Activated naive CD8-positive, alpha-beta T cell treated with anti-CD3 and anti-CD28 coated beads, Interleukin-2, amount 10 ng/mL, durations not matched to agents 7 days and 5 days (primary cell): ENCODE data around the gene NECTIN4. TPM values are rescaled to one million over a fixed set of nuclear protein-coding genes. Genes with fewer than 3 reads are reported as not detected.

Experiments used
- ATAC-seq: fragments of 150-1000 bp; cut with Tn5 transposase; one replicate; pipeline ENCODE4 v1.10.0; 2021; ENCODE audit warnings: low read depth, moderate library complexity
- POLR2A ChIA-PET: fragments of 350-600 bp; sonication (Branson Sonifier 250); formaldehyde crosslinking; loops from one replicate; lab custom pipeline; 2021; ENCODE audit warnings: antibody characterized with exemption; lab: Charles Lee
- DNase-seq: peaks from one replicate; pipeline ENCODE4 v3.0.0; 2021
- H3K27ac Mint-ChIP-seq: one replicate; pipeline ENCODE4 v1.8.0; 2022; ENCODE audit warnings: mild to moderate bottlenecking, mixed read lengths
- H3K27me3 Mint-ChIP-seq: one replicate; pipeline ENCODE4 v1.8.0; 2022; ENCODE audit warnings: mild to moderate bottlenecking, moderate library complexity, mixed read lengths
- H3K36me3 Mint-ChIP-seq: one replicate; pipeline ENCODE4 v1.8.0; 2021; ENCODE audit warnings: mild to moderate bottlenecking, mixed read lengths
- H3K4me1 Mint-ChIP-seq: one replicate; pipeline ENCODE4 v1.8.0; 2021; ENCODE audit warnings: mixed read lengths
- H3K4me3 Mint-ChIP-seq: one replicate; pipeline ENCODE4 v1.8.0; 2022; ENCODE audit warnings: mild to moderate bottlenecking, moderate library complexity, mixed read lengths
- H3K9me3 Mint-ChIP-seq: one replicate; pipeline ENCODE4 v1.8.0; 2021; ENCODE audit warnings: mixed read lengths
- total RNA-seq, 2 experiments: library from RNA; stranded (reverse); gene quantifications; one replicate each; pipeline ENCODE4 v1.2.3, GENCODE V29; 2021

Gene NECTIN4
- total RNA-seq, result not detected

GRCh38 chr1:161089251-161089924 is at the start of gene NECTIN4:
TSS of gene NECTIN4 (minus strand) at chr1:161089558. CDS start at chr1:161089296, 262 bp downstream.
- no peaks in the 10 kb centered on the region for H3K27me3 Mint-ChIP-seq
- peaks cover 28% of the 10 kb centered on the region for H3K4me1 Mint-ChIP-seq
- H3K27ac Mint-ChIP-seq, result peak within 1 kb of the TSS; percentile 42
- DNase-seq, result peak; percentile 23
- POLR2A ChIA-PET, result interaction anchor here (0.5 kb wide), 1 partner anchor 23 kb away, joined by 3 read pairs; no protein-coding TSS in a partner anchor
- ATAC-seq, result no peak
- H3K36me3 Mint-ChIP-seq, result no peaks in the 10 kb centered on the region
- no peak within 1 kb of the TSS for H3K4me3 Mint-ChIP-seq
- H3K9me3 Mint-ChIP-seq, result no peaks in the 10 kb centered on the region

GRCh38 chr1:161138431-161138830 is 49.1 kb upstream of the NECTIN4 start:
- Mint-ChIP-seq H3K27ac (peak overlapping the region; percentile 37), H3K27me3 (no peaks in the 10 kb centered on the region), H3K4me3 (no peak overlapping the region), H3K9me3 (no peaks in the 10 kb centered on the region), H3K36me3 (peaks cover 2% of the 10 kb centered on the region), H3K4me1 (peaks cover 5% of the 10 kb centered on the region)
- POLR2A ChIA-PET, result interaction anchor here (0.6 to 2.2 kb wide), 3 partner anchors 15 to 69 kb away, joined by 3 to 6 read pairs (median 3); partner anchors contain the start of gene UFC1
- DNase-seq, result no peak
- no peak for ATAC-seq

GRCh38 chr1:161137881-161138280 is 48.5 kb upstream of the NECTIN4 start:
- Mint-ChIP-seq H3K27ac (no peak overlapping the region), H3K4me1 (peaks cover 5% of the 10 kb centered on the region), H3K9me3 (no peaks in the 10 kb centered on the region), H3K36me3 (peaks cover 2% of the 10 kb centered on the region), H3K27me3 (no peaks in the 10 kb centered on the region), H3K4me3 (no peak overlapping the region)
- DNase-seq (no peak), ATAC-seq (no peak)
- POLR2A ChIA-PET, result interaction anchor here (0.6 to 2.2 kb wide), 3 partner anchors 16 to 69 kb away, joined by 3 to 6 read pairs (median 3); partner anchors contain the start of gene UFC1

GRCh38 chr1:161133220-161133740 is 43.9 kb upstream of the NECTIN4 start:
- Mint-ChIP-seq H3K36me3 (peaks cover 16% of the 10 kb centered on the region), H3K4me1 (peaks cover 30% of the 10 kb centered on the region), H3K9me3 (no peaks in the 10 kb centered on the region), H3K27me3 (no peaks in the 10 kb centered on the region), H3K27ac (no peak overlapping the region), H3K4me3 (no peak overlapping the region)
- POLR2A ChIA-PET, result interaction anchor here (0.6 to 2.6 kb wide), 14 partner anchors 8 to 125 kb away, joined by 3 to 15 read pairs (median 6); partner anchors contain the start of genes ARHGAP30, B4GALT3, F11R and PCP4L1
- DNase-seq, result no peak
- ATAC-seq, result no peak

GRCh38 chr1:161132410-161133219 is 43.3 kb upstream of the NECTIN4 start, which contains the start of gene DEDD:
TSS of gene DEDD (minus strand) at chr1:161132667. CDS start at chr1:161124462, 8,205 bp downstream.
- Mint-ChIP-seq H3K27ac (no peak within 1 kb of the TSS), H3K9me3 (no peaks in the 10 kb centered on the region), H3K4me3 (no peak within 1 kb of the TSS), H3K36me3 (peaks cover 22% of the 10 kb centered on the region), H3K27me3 (no peaks in the 10 kb centered on the region), H3K4me1 (peaks cover 35% of the 10 kb centered on the region)
- POLR2A ChIA-PET, result interaction anchor here (0.6 to 2.4 kb wide), 16 partner anchors 9 to 126 kb away, joined by 3 to 15 read pairs (median 4); partner anchors contain the start of genes ARHGAP30, B4GALT3, F11R and PCP4L1
- ATAC-seq (peak; percentile 98), DNase-seq (peak; percentile 92)

GRCh38 chr1:161131523-161132409 is 42.4 kb upstream of the NECTIN4 start:
- H3K4me3 Mint-ChIP-seq, result no peak overlapping the region
- H3K9me3 Mint-ChIP-seq, result no peaks in the 10 kb centered on the region
- no peak overlapping the region for H3K27ac Mint-ChIP-seq
- H3K36me3 Mint-ChIP-seq, result peaks cover 30% of the 10 kb centered on the region
- no peaks in the 10 kb centered on the region for H3K27me3 Mint-ChIP-seq
- no peak for ATAC-seq
- POLR2A ChIA-PET, result interaction anchor here (0.6 to 2.4 kb wide), 13 partner anchors 10 to 118 kb away, joined by 3 to 15 read pairs (median 5); partner anchors contain the start of genes ARHGAP30, B4GALT3, F11R and PPOX
- no peak for DNase-seq
- H3K4me1 Mint-ChIP-seq, result peaks cover 40% of the 10 kb centered on the region

GRCh38 chr1:161130266-161130665 is 40.9 kb upstream of the NECTIN4 start:
- DNase-seq (no peak), ATAC-seq (no peak)
- Mint-ChIP-seq H3K36me3 (peaks cover 36% of the 10 kb centered on the region), H3K4me1 (peaks cover 45% of the 10 kb centered on the region), H3K9me3 (no peaks in the 10 kb centered on the region), H3K4me3 (peak overlapping the region; percentile 9), H3K27me3 (no peaks in the 10 kb centered on the region), H3K27ac (no peak overlapping the region)
- POLR2A ChIA-PET, result interaction anchor here (1.7 kb wide), 1 partner anchor 13 kb away, joined by 4 read pairs; the partner anchor contains the start of genes NIT1 and PFDN2

GRCh38 chr1:161128591-161129420 is 39.4 kb upstream of the NECTIN4 start:
- no peaks in the 10 kb centered on the region for H3K9me3 Mint-ChIP-seq
- no peak for ATAC-seq
- H3K4me1 Mint-ChIP-seq, result peaks cover 43% of the 10 kb centered on the region
- no peak overlapping the region for H3K27ac Mint-ChIP-seq
- peaks cover 38% of the 10 kb centered on the region for H3K36me3 Mint-ChIP-seq
- DNase-seq, result no peak
- H3K4me3 Mint-ChIP-seq, result no peak overlapping the region
- POLR2A ChIA-PET, result interaction anchor here (1.7 kb wide), 1 partner anchor 11 kb away, joined by 4 read pairs; the partner anchor contains the start of genes NIT1 and PFDN2
- H3K27me3 Mint-ChIP-seq, result no peaks in the 10 kb centered on the region

GRCh38 chr1:161127649-161128048 is 38.3 kb upstream of the NECTIN4 start:
- no peak overlapping the region for H3K4me3 Mint-ChIP-seq
- peaks cover 45% of the 10 kb centered on the region for H3K36me3 Mint-ChIP-seq
- no peaks in the 10 kb centered on the region for H3K9me3 Mint-ChIP-seq
- no peak for DNase-seq
- H3K27me3 Mint-ChIP-seq, result no peaks in the 10 kb centered on the region
- POLR2A ChIA-PET, result interaction anchor here (1.6 kb wide), 1 partner anchor 10 kb away, joined by 7 read pairs; the partner anchor contains the start of genes NIT1 and PFDN2
- no peak for ATAC-seq
- H3K27ac Mint-ChIP-seq, result peak overlapping the region; percentile 28
- H3K4me1 Mint-ChIP-seq, result peaks cover 43% of the 10 kb centered on the region

- Mint-ChIP-seq H3K27ac (no peak overlapping the region), H3K4me3 (no peak overlapping the region), H3K27me3 (no peaks in the 10 kb centered on the region), H3K9me3 (no peaks in the 10 kb centered on the region), H3K4me1 (peaks cover 29% of the 10 kb centered on the region), H3K36me3 (peaks cover 32% of the 10 kb centered on the region)
- POLR2A ChIA-PET, result interaction anchor here (1.3 to 1.8 kb wide), 3 partner anchors 10 to 77 kb away, joined by 3 to 5 read pairs (median 4); partner anchors contain the start of genes ARHGAP30, DEDD and USF1
- DNase-seq, result no peak
- ATAC-seq, result no peak
Observed at GRCh38 chr1:161122967-161123366, 33.6 kb upstream of the NECTIN4 start.

- H3K4me1 Mint-ChIP-seq, result peaks cover 24% of the 10 kb centered on the region
- H3K27ac Mint-ChIP-seq, result no peak overlapping the region
- H3K27me3 Mint-ChIP-seq, result no peaks in the 10 kb centered on the region
- ATAC-seq (no peak), DNase-seq (no peak)
- H3K9me3 Mint-ChIP-seq, result no peaks in the 10 kb centered on the region
- POLR2A ChIA-PET, result interaction anchor here (0.7 to 1.8 kb wide), 5 partner anchors 11 to 241 kb away, joined by 3 to 5 read pairs (median 4); partner anchors contain the start of genes ARHGAP30, DEDD and USF1
- no peak overlapping the region for H3K4me3 Mint-ChIP-seq
- H3K36me3 Mint-ChIP-seq, result peaks cover 25% of the 10 kb centered on the region
Observed at GRCh38 chr1:161121834-161122233, 32.5 kb upstream of the NECTIN4 start.
